ENCODE measurements around the gene ZBTB46. TPM values are rescaled to one million over a fixed set of nuclear protein-coding genes. Genes with fewer than 3 reads are reported as not detected.

Gene ZBTB46
- total RNA-seq, 1 donor: 0.36 TPM

- H3K27ac ChIP-seq (ENCODE audit: low read depth, low read length): no peak within 1 kb of the TSS
- H3K36me3 ChIP-seq (ENCODE audit: insufficient read depth, low read length): peaks cover 8% of the 10 kb centered on the region
- H2AFZ ChIP-seq (ENCODE audit: low read length): no peak within 1 kb of the TSS
- peaks cover 22% of the 10 kb centered on the region for H3K79me2 ChIP-seq (ENCODE audit: insufficient read depth, low read length)
- peak; percentile 83 for DNase-seq (ENCODE audit: insufficient read length, low spot score, missing footprints)
- no peak within 1 kb of the TSS for H3K4me3 ChIP-seq (ENCODE audit: insufficient read depth, low read length)
- H3K9me3 ChIP-seq (ENCODE audit: low read depth, low read length): no peaks in the 10 kb centered on the region
- no peak within 1 kb of the TSS for H3K4me2 ChIP-seq (ENCODE audit: insufficient read depth, low read length)
- H3K27me3 ChIP-seq (ENCODE audit: insufficient read depth, low read length): no peaks in the 10 kb centered on the region
- peaks cover 3% of the 10 kb centered on the region for H3K4me1 ChIP-seq (ENCODE audit: insufficient read depth, low read length)
- H4K20me1 ChIP-seq (ENCODE audit: insufficient read depth, low read length): peaks cover 32% of the 10 kb centered on the region
- no peak for TF ChIP-seq CTCF (IDR thresholded peaks at IDR 0.05; ENCODE audit: extremely low read depth, low read depth, low read length)
Measured at GRCh38 chr20:63735859-63736718, 95.0 kb downstream of the ZBTB46 start, which contains the start of gene LIME1. LIME1 (plus strand) TSS chr20:63736664; CDS start chr20:63737550, 886 bp downstream.

GRCh38 chr20:63734946-63735858 is 95.9 kb downstream of the ZBTB46 start:
- H2AFZ ChIP-seq (ENCODE audit: low read length): no peak overlapping the region
- peak; percentile 88 for DNase-seq (ENCODE audit: insufficient read length, low spot score, missing footprints)
- TF ChIP-seq CTCF (IDR thresholded peaks at IDR 0.05; ENCODE audit: extremely low read depth, low read depth, low read length): no peak
- peaks cover 28% of the 10 kb centered on the region for H3K79me2 ChIP-seq (ENCODE audit: insufficient read depth, low read length)
- peaks cover 29% of the 10 kb centered on the region for H4K20me1 ChIP-seq (ENCODE audit: insufficient read depth, low read length)
- H3K27ac ChIP-seq (ENCODE audit: low read depth, low read length): no peak overlapping the region
- no peak overlapping the region for H3K4me2 ChIP-seq (ENCODE audit: insufficient read depth, low read length)
- H3K4me3 ChIP-seq (ENCODE audit: insufficient read depth, low read length): no peak overlapping the region
- peaks cover 8% of the 10 kb centered on the region for H3K36me3 ChIP-seq (ENCODE audit: insufficient read depth, low read length)
- no peaks in the 10 kb centered on the region for H3K4me1 ChIP-seq (ENCODE audit: insufficient read depth, low read length)
- no peaks in the 10 kb centered on the region for H3K27me3 ChIP-seq (ENCODE audit: insufficient read depth, low read length)
- no peaks in the 10 kb centered on the region for H3K9me3 ChIP-seq (ENCODE audit: low read depth, low read length)

GRCh38 chr20:63734111-63734945 is 96.7 kb downstream of the ZBTB46 start:
- TF ChIP-seq CTCF (IDR thresholded peaks at IDR 0.05; ENCODE audit: extremely low read depth, low read depth, low read length): no peak
- Histone ChIP-seq H3K9me3 (ENCODE audit: low read depth, low read length) (no peaks in the 10 kb centered on the region), H4K20me1 (ENCODE audit: insufficient read depth, low read length) (peaks cover 29% of the 10 kb centered on the region), H3K27ac (ENCODE audit: low read depth, low read length) (no peak overlapping the region), H3K27me3 (ENCODE audit: insufficient read depth, low read length) (no peaks in the 10 kb centered on the region), H2AFZ (ENCODE audit: low read length) (no peak overlapping the region), H3K79me2 (ENCODE audit: insufficient read depth, low read length) (peaks cover 36% of the 10 kb centered on the region), H3K4me3 (ENCODE audit: insufficient read depth, low read length) (no peak overlapping the region), H3K36me3 (ENCODE audit: insufficient read depth, low read length) (peaks cover 8% of the 10 kb centered on the region), H3K4me2 (ENCODE audit: insufficient read depth, low read length) (no peak overlapping the region), H3K4me1 (ENCODE audit: insufficient read depth, low read length) (no peaks in the 10 kb centered on the region)
- peak; percentile 44 for DNase-seq (ENCODE audit: insufficient read length, low spot score, missing footprints)
